Uterus (tissue), 2 donors: Measurements from ENCODE around the gene FZD10.

Source experiments
- POLR2A ChIP-seq, 2 donors: fragments of 450-650 bp; IDR thresholded peaks; one replicate each; pipeline ENCODE4 v1.6.1; 2016; ENCODE audit warnings: antibody characterized with exemption in 2 of 2, mild to moderate bottlenecking in 1 of 2, moderate library complexity in 1 of 2
- TF ChIP-seq, protein P1 (sequence below), 4 experiments: fragments of 200-600 bp in 2 of 4; fragments of 450-650 bp in 2 of 4; sonication (generic) in 2 of 4; IDR thresholded peaks; one replicate each; pipeline ENCODE4 v1.5.1; 2016 to 2019; ENCODE audit warnings: antibody characterized with exemption in 4 of 4, mild to moderate bottlenecking in 2 of 4, moderate library complexity in 1 of 4

DNA sequence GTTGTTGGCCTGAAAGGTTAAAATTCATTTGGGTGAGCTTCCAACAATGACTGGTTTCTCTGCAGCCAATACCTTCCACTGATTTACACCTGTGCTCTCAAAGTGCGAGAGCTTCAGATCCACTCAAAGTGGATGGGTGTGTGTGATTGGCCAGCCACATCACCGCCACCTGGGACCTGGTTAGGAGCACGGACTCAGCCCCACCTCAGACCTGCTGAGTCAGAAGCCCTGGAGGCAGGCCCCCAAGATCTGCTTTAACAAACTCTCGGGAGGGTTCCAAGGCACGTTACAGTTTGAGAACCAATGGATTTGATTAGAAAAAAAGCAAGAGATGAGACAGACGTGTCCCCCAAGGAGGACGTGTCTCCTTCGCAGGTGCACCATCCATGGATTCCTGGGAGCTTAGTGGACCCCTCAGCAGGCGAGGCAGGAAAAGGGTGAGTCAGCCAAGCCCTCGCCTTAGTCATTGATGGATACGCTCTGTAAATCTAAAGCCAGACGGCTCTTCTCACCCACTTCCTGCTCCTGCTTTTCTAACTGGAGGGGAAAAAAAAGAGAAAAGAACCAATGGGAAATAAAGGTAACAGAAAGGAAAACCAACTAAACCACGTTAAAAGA lies 24.5 kb downstream of the FZD10 start:
- TF ChIP-seq, protein P1, sequence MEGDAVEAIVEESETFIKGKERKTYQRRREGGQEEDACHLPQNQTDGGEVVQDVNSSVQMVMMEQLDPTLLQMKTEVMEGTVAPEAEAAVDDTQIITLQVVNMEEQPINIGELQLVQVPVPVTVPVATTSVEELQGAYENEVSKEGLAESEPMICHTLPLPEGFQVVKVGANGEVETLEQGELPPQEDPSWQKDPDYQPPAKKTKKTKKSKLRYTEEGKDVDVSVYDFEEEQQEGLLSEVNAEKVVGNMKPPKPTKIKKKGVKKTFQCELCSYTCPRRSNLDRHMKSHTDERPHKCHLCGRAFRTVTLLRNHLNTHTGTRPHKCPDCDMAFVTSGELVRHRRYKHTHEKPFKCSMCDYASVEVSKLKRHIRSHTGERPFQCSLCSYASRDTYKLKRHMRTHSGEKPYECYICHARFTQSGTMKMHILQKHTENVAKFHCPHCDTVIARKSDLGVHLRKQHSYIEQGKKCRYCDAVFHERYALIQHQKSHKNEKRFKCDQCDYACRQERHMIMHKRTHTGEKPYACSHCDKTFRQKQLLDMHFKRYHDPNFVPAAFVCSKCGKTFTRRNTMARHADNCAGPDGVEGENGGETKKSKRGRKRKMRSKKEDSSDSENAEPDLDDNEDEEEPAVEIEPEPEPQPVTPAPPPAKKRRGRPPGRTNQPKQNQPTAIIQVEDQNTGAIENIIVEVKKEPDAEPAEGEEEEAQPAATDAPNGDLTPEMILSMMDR (IDR thresholded peaks at IDR 0.05): no peak
- no peak for TF ChIP-seq POLR2A (IDR thresholded peaks at IDR 0.05)
